Ureter (tissue), 1 donor: ENCODE data around the gene SYNGR3. TPM values are rescaled to one million over a fixed set of nuclear protein-coding genes. Genes with fewer than 3 reads are reported as not detected.

ENCODE experiments used
- DNase-seq: peaks from one replicate; pipeline ENCODE4 v3.0.0-alpha.2; 2020; ENCODE audit warnings: low spot score
- total RNA-seq: library from RNA; stranded (reverse); gene quantifications from one replicate; pipeline ENCODE4 v1.2.4, GENCODE V29; 2023
- donor health status: DM: yes; HTN: yes; CAD: no.

SYNGR3 gene
- total RNA-seq, 1 donor from 2014 or later, result 0.86 TPM

- peak; percentile 94 for DNase-seq
Measured at GRCh38 chr16:1991948-1992703, 2.4 kb downstream of the SYNGR3 start.

- no peak for DNase-seq
Measured at GRCh38 chr16:1992704-1993317, 3.0 kb downstream of the SYNGR3 start.

- no peak for DNase-seq
Measured at GRCh38 chr16:1993731-1994131, 4.0 kb downstream of the SYNGR3 start.

- no peak for DNase-seq
Measured at GRCh38 chr16:1997494-1998359, 8.0 kb downstream of the SYNGR3 start.

- no peak for DNase-seq
Measured at GRCh38 chr16:1998360-1998835, 8.6 kb downstream of the SYNGR3 start.

DNA sequence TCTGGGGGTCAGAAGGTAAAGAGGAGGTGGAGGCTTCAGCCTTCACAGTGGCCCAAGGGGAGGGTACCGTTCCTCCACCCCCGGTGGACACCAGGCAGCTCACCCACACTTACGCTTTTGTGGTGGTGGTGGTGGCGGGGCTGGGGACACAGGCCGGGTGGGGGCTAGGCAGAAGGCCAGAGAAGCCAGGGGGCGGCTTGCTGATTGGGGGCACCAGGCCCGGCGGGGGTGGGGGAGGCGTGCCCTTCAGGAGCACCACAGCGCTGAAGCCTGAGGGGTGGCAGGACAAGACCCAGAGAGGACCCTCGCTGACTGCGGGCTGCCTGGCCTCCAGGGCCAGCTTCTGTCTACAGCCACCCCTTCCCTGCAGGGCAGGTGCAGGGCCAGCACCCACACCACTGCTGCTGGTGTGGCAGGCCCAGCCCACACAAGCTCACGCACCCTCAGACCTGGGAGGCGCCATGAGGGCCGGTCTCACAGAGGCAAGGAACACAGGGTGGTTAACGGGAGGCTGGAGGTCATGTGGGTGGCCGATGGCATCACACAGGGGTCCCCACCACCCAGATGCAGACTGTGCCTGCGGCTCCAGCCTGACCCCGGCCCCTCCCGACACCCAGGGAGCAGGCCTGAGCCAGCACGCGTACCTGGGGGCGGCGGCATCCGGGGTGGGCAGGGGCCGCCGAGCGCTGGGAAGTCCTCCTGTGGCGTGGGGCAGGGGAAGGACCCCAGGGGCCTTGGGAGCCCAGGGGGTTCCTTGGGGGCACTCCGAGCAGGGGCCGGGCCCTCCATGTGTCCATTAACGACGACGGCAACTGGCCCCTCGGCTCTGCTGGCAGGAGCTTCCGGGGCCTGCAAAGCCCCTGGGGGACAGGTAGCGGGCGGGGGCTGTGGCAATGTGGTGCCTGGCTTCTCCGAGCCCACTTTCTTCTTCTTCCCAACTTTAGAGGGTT is 9.4 kb downstream of the SYNGR3 start:
- DNase-seq, result no peak

DNA sequence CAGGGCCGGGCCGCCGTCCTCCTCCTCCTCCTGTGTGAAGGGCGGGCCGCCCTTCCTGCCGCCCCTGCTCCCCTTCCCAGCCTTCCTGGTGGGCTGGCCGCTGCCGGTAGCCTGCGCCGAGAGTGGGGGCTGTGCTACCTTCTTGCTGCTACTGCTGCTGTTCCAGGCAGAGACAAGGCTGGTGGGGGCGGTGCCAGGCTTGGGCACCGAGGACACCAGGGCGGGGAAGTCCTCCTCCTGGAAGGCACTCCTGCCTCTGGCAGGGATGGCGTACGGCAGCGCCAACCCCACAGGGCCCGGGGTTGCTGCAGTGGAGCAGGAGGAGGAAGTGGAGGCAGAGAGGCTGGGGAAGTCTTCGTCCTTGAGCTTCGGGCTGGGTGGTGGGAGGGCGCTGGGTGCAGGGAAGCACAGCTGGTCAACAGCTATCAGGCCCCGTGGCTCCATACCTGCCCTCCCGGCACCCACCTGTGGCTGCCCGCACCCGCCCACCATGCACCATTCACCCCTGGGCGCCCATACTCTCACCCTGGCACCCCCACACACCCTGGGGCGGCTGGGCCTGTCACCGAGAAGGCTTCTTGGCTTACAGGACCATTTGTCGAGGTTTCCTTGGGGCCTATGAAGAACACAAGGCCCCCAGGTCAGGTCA is 10.2 kb downstream of the SYNGR3 start:
- no peak for DNase-seq

- DNase-seq, result no peak
Measured at GRCh38 chr16:2001035-2001434, 11.3 kb downstream of the SYNGR3 start.

DNA sequence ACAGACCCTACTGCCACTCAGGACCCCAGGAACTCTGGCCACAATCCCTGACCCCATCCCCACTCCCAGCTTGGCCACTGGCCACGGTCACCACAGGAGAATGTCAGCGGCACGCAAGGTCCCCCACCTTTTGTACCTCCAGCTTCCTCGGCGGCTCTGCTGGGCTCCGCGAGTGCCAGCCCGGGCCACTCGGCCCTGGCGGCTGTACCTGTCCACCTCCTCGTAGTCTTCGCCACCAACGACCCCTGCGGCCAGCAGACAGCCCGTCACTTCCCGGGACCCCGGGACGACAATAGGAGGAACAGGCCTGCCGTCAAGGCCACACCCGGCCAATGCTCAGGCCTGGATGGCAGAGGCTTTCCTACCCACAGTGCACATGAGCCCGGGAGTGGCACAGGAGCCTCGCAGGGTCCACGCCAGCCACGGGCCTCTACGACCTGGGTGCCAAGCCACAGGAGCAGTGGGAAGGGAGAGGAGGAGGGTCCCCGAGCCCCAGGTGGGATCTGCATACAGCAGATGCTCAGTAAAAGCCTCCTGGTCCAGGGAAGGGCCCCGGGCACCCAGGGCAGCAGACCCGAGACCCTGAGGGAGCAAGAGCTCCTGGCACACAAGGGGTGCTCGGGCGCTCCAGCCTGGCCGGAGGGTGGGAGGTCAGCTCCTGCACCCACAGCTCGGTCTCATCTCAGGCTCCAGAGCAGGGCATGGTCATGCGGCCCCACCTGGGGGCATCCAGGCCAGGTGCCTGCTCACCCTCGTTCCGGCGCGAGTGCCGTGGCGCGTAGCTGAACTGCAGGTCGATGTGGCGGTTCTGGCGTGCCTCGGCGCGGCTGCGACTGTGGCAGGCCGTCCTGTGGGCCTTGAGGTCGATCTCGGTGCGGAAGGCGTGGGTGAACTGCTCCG is 11.9 kb downstream of the SYNGR3 start:
- no peak for DNase-seq

- DNase-seq, result no peak
Measured at GRCh38 chr16:2002406-2003230, 12.8 kb downstream of the SYNGR3 start.

GRCh38 chr16:2003231-2003826 is 13.6 kb downstream of the SYNGR3 start:
- no peak for DNase-seq

- DNase-seq, result peak; percentile 84
Measured at GRCh38 chr16:2003827-2004641, 14.3 kb downstream of the SYNGR3 start.

DNA sequence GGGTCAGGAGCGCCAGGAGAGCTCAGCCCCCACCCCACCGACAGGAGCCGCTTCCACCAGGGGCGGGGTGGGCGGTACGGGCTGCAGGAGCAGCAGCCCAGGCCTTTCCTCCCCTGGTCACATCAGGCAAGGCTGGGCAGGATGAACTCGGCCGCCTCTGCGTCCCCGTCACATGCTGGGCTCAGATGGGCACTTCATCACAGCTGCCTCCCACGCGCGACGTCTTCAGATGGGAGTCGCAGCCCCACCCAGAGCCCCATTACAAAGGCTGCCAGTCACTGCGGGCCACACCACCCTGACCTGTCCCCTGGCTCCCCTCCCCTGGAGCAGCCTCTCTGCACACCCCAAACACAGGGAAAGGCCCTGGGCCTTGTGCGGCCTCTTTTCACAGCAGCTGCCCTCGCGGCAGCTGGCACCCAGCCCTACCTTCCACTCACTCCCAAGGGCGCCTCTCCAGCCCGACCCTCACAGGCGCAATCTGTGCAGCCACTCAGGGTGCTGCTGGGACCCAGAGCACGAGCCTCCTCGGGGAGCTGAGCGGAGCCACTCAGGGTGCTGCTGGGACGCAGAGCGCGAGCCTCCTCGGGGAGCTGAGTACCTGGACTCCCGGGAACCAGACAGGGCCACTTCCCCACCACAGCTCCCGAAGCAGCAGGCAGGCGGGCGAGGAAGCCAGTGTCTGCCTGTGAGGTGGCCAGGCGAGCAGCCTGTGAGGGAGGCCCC is 15.2 kb downstream of the SYNGR3 start:
- DNase-seq, result no peak

DNA sequence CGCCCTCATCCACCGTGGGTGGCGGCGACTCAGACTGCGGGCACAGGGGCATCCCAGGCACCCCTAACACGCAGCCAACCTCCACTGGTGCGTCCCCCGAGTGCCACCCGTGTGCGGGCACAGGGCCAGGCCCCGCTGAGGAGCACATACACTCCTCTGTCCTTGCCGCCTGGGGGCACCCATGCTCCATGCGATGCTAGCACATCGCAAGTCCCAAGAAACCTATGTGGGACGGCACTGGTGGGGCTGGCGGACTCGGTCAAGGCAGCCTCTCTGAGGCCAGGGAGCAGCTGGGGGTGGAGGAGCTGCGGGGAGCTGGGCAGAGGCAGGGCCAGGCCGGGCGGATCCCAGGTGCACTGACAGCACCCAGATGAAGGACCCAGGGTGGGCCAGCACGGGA is 15.9 kb downstream of the SYNGR3 start:
- DNase-seq, result no peak

GRCh38 chr16:2006317-2006716 is 16.5 kb downstream of the SYNGR3 start:
- no peak for DNase-seq

DNA sequence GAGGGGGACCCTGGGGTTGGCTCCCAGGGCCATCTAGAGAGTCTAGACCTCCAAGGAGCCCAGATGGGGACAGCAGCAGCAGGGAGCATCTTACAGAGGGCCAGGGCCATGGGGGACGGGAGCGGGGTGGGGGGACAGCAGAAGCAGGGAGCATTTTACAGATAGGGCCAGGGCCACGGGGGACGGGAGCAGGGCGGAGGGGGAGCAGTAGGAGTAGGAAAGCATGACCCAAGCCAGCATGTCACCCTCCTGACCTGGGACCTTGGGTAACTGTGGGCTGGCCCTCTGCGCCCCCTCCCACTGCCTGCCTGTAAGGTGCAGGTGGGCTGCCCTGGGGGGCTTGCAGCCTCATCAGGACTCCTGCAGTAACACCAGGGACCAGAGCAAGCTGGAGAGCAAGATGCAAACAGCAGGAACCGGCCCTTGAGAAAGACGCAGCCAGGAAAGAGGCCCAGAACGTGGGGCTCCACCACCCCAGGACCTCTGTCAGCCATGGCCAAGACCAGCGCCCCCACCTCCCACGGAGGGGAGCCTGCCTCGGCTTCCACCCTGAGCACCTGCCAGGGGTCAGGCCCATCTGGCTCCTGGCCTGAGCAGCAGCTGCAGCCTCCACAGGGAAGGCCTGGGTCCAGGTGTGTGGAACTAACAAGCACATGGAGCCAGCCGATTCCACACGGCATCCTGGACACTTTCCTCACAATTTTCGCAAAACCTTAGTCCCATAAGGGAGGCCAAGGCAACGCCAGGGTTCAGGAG is 17.5 kb downstream of the SYNGR3 start:
- DNase-seq, result no peak
